HG03108 (cell line): Measurements from ENCODE around the gene S100A3.
"Not testable (repeated sequence)": the region's sequence is repeated elsewhere in the genome, so short reads cannot be mapped to it uniquely, and the experiment has no call there.

Experiments
- ATAC-seq: cut with Tn5 transposase; IDR thresholded peaks from one replicate; pipeline ENCODE4 v1.9.1; 2021; ENCODE audit warnings: moderate library complexity; ENCODE audit not compliant: unreplicated experiment

Gene S100A3

GRCh38 chr1:153535242-153536011 is 13.6 kb downstream of the S100A3 start, which contains the start of gene S100A6:
TSS of gene S100A6 (minus strand) at chr1:153535991. CDS start at chr1:153535339, 652 bp downstream.
- ATAC-seq, result no peak

GRCh38 chr1:153534925-153535241 is 14.2 kb downstream of the S100A3 start:
- ATAC-seq, result no peak

GRCh38 chr1:153534226-153534924 is 14.7 kb downstream of the S100A3 start:
- no peak for ATAC-seq

- ATAC-seq, result no peak
These were observed 15.3 kb downstream of the S100A3 start for GRCh38 chr1:153533689-153534201.

DNA sequence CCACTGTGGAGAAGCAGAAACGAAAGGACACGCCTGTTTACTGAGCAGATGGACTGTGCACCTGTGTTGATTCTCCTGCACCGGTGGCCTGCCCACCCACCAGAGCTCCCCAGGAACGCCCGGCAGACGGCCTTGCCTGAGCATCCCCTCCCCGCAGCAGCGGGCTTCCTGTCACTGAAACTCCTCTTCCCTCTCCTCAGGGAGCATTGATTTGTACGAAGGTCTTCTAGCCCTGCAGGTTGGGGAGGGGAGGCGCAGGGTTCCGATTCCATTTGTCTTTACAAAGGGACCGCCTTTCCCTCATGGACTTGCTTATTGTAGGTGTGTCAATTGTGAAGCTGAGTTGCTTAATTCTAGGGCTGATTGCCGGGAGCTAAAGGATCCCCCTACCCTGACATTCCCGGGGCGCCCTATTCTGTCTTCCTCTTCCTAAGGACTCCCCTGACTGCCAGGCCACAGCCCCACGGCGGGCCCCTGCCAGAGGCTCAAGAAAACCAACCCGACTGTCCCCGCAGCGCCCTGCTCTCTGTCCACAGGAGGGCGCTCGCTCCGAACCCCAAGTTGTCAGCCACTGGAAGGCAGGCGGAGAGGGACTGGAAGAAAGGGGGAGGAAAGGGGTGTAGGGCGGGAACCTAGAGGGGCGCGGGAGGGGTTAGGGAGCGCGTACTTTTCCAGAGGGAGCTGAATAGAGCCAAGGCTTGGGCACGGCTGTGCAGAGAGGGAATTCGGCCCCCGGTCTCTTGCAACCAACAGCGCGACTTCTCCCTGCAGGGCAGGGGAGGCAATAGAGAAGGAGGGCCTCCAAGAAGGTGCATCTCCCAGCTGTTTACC is 16.1 kb downstream of the S100A3 start:
- no peak for ATAC-seq

DNA sequence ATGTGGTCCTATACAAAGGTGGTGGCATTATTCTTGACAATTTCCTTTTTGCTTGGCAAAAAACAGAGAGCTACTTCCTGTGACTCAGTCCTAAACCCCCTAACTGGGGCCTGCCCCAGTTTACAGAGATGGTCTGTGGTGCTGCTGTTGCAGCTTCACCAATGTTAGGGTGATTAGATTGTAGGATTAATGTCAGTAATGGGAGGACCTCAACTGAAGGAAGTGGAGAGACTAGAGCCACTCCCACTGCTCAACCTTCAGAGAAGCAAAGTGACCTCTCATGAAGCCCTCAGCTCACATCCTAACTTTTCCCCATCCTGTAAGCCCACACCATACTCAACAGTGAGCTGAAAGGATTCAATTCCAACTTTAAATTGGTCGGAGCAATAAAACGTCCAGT is 16.9 kb downstream of the S100A3 start:
- no peak for ATAC-seq

DNA sequence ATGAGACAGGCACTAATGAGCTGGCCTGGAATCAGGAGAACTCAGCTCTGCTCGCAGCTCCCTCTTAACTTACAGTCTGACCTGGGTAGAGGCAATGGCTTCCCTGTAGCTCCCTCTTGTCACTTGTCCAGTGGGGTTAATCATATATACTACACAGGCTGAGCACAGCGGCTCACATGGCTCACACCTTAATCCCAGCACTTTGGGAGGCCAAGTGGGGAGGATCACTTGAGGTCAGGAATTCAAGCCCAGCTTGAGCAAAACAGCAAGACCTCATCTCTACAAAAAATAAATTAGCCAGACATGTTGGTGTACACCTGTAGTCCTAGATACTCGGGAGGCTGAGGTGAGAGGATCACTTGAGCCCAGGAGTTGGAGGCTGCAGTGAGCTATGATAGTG is 17.4 kb downstream of the S100A3 start:
- ATAC-seq, result no peak

DNA sequence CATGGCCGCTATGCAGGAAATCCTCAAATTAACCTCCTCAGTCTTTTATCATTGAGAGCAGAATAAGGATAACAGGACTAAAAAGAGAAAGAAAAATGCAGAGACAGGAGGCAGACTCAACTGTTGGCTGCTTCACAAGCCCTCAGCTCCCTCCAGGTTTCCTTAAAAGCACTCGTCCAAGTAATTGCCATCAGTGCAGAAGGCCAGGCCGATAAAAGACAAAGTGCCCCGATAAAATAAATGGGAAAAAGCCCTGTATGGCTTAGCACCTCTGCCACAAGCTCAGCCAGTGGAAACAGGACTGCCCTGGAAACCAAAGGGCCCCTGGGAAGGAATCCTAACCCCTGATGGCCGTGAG is 21.4 kb downstream of the S100A3 start:
- ATAC-seq, result no peak

DNA sequence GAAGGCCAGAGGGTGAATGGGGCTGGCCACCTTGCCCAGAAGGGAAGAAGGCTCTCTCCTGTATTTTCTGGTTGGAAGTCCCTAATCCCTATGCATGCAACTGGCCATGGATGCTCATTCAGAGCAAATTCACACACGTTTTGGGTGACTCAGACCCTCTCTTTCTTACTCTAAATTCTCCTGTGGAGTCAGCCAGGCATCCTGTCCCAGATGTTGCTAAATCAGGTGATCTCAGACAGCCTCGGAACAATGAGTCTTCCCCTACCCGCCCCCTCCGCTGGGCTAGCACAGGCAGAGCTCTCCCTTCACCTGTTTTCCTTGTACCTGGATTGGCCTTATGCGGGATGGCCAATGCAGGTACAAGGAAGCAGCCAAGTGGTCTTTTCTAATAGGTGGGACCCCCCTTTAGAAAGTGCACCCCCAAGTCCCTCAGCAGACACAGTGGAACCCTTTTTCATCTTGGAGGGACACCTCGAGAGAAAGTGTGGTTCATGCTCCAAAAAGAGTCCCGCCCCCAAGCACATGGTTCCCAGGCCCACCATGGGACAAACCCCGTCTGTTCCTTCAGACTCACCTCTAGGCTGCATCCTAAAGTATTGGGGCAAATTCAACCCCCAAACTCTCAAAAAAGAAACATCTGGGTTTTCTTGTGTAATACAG is 21.9 kb downstream of the S100A3 start:
- no peak for ATAC-seq

DNA sequence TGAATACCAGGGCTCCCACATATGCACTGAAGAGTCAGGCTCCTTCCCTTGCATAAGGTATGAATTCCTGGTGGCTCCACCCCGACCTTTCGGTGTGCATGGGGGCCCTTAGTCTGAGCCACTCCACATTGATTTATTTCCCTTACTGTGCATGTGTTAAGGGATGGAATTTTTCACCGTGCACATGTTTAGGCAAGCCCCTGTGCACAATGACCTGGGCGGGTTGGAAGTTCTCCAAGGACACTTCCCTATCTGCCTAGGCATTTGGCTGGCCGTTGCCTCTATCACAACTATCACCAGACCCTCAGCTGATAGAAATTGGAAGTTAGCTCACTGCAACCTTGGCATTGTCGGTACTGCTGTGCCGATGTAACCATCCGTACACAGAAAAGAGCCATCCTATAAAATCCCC is 22.9 kb downstream of the S100A3 start:
- ATAC-seq, result no peak

DNA sequence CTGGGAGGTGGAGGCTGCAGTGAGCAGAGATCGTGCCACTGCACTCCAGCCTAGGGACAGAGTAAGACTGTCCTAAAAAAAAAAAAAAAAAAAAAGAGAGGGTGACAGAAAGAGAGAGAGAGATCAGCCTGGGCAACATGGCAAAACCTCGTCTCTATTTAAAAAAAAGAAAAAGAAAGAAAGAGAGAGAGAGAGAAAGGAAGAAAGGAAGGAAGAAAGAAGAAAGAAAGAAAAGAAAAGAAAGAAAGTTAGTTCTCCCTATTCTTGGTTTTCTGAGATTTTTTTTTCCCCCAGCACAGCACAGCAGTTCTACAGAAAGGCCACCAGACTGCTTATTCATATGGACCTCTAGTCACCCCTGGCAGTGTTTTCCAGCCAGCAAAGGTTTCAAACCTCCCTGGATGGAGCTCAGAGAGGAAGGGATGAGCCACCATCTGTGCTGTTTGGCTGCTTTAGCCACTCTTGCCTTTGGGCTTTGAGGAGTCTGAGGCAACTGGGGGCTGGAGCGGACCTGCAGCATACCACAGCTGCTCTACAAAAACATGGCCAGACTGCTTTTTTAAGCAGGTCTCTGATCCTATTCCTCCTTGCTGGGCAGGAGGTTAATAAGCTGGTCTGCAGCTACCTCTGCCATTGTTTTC is 23.9 kb downstream of the S100A3 start:
- ATAC-seq, result no peak

GRCh38 chr1:153522353-153523048 is 26.6 kb downstream of the S100A3 start:
- ATAC-seq, result not testable (repeated sequence)

- not testable (repeated sequence) for ATAC-seq
These were observed 27.2 kb downstream of the S100A3 start for GRCh38 chr1:153521808-153522207.

DNA sequence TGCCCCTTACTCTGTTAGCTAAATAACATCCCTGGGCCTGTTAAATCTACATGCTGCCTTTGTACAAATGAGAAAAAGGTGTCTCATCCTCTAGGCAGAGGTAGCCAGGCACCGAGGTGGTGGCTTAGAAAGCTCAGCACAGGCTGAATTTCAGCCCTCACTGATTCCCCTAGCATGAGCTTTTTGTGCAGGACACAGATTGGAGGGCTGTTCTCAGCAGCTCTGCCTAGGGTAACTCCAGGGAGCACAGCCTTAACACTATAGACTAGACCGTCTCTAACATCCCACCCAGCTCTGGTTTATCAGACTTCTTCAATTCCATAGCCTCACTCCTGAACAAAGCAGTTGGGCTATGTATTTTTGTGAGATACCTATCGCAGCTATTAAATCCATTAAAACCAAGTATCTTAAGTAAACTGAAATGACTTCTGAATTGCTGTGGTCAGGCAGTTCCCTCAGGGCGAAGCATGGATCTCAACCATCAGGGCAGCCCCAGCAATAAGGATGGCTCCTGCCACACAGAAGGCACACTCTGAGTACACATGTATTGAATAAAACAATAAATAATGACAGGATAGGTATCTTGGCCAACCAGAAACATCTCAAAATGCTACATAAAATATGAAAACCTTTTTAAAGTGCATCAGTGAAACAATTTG is 28.1 kb downstream of the S100A3 start:
- ATAC-seq, result no peak

- not testable (repeated sequence) for ATAC-seq
These were observed 28.8 kb downstream of the S100A3 start for GRCh38 chr1:153520137-153520691.

DNA sequence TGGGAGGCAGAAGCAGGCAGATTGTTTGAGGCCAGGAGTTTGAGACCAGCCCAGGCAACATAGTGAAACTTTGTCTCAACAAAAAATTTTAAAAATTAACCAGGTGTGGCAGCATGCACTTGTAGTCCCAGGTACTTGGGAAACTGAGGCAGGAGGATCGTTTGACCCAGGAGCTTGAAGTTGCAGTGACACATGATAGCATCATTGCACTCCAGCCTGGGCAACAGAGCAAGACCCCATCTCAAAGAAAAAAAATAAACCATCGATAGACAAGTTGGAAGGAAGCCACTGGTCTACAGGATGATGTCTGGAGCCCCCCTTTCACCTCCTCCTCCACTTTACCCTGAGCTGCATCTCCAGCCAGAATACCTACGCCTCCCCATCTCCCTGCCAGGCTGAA is 29.8 kb downstream of the S100A3 start:
- no peak for ATAC-seq

GRCh38 chr1:153515504-153516394 is 33.3 kb downstream of the S100A3 start:
- ATAC-seq, result no peak

DNA sequence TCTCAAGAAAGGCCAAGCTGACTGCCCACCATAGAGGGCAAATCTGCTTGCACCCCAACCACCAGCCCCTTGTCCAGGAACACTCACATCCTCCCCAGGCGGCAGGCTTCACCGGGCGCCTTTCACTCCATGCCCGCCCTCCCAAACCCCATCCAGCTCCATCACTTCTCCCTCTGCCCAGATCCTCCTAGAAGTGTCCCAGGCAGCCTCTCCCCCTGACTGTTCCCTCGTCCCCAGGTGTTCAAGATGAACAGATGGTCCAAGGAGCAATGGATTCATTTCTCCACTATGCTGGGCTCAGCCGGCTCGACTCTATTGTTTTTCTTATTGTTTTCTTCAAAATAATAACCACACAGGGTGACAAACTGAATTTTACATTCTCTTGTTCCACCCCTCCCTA is 35.4 kb downstream of the S100A3 start:
- ATAC-seq, result no peak
